HepG2 (cell line): ENCODE measurements around the gene ADGRL1. TPM values are rescaled to one million over a fixed set of nuclear protein-coding genes. Genes with fewer than 3 reads are reported as not detected.
"Not testable (repeated sequence)": the region's sequence is repeated elsewhere in the genome, so short reads cannot be mapped to it uniquely, and the experiment has no call there.

Source experiments
- ATAC-seq: fragments of 200-7000 bp; cut with Tn5 transposase; 3 replicates; pipeline ENCODE4 v1.9.1; 2020; ENCODE audit warnings: mild to moderate bottlenecking, moderate library complexity
- BruUV-seq: library from RNA; stranded (reverse); fragments of 400-500 nt; replicated peaks from 2 replicates; lab custom pipeline; 2021; lab: Mats Ljungman, UMichigan
- CTCF ChIA-PET: fragments of 300-600 bp; formaldehyde crosslinking; extraction: SDS; loops from one replicate; lab custom pipeline; 2021; ENCODE audit warnings: low total read pairs, inconsistent platforms, low intra/inter-chr PET ratio; lab: Yijun Ruan, JAX
- POLR2A ChIA-PET: fragments of 350-600 bp; sonication (Branson Sonifier 250); formaldehyde crosslinking; loops from one replicate; lab custom pipeline; 2020; ENCODE audit warnings: antibody characterized with exemption, inconsistent platforms; lab: Yijun Ruan, JAX
- DNase-seq: peaks from one replicate; pipeline ENCODE4 v3.0.0-alpha.2; 2015; ENCODE audit warnings: low spot score
- FAIRE-seq: peaks from 3 replicates; lab custom pipeline; 2011; peaks lifted over from hg19 to GRCh38; lab: Jason Lieb, UNC
- H2AFZ ChIP-seq: one replicate; pipeline ENCODE4 v1.6.1; 2011; ENCODE audit warnings: low read length, inconsistent platforms
- H3K27ac ChIP-seq: fragments of 300-600 bp; 3 replicates; pipeline ENCODE4 v1.8.0; 2011; ENCODE audit warnings: mixed run types, mild to moderate bottlenecking, mixed read lengths, low read length, inconsistent platforms; ENCODE audit not compliant: insufficient read depth; ENCODE audit errors: extremely low read length
- H3K27me3 ChIP-seq, 2 experiments: fragments of 200-600 bp in 1 of 2; 2 replicates in 1 of 2; 3 replicates in 1 of 2; pipeline versions ENCODE4 v1.6.0 to v1.8.0; 2011; ENCODE audit warnings: low read length in 2 of 2, mild to moderate bottlenecking in 2 of 2, moderate library complexity in 2 of 2, inconsistent platforms in 1 of 2; ENCODE audit not compliant: insufficient read depth in 2 of 2, control insufficient read depth in 1 of 2
- H3K36me3 ChIP-seq, 2 experiments: fragments of 200-600 bp in 1 of 2; replicated peaks in 1 of 2; 2 replicates in 1 of 2; 3 replicates in 1 of 2; pipeline versions ENCODE4 v1.5.1 to v1.8.0; 2011; ENCODE audit warnings: low read length in 2 of 2, inconsistent platforms in 1 of 2; ENCODE audit not compliant: insufficient read depth in 2 of 2, control insufficient read depth in 1 of 2
- H3K4me1 ChIP-seq: 2 replicates; pipeline ENCODE4 v1.5.1; 2012; ENCODE audit warnings: low read length, inconsistent platforms; ENCODE audit not compliant: insufficient read depth
- H3K4me2 ChIP-seq: 2 replicates; pipeline ENCODE4 v1.6.0; 2011; ENCODE audit warnings: low read depth, low read length, inconsistent platforms
- H3K4me3 ChIP-seq, 3 experiments: fragments of 200-600 bp in 1 of 3; sonication (generic), shearing (Covaris generic) in 1 of 3; replicated peaks in 1 of 3; 2 replicates each; pipeline ENCODE4 v1.5.1; 2011 to 2016; ENCODE audit warnings: low read length in 3 of 3, inconsistent platforms in 2 of 3, low read depth in 2 of 3, mild to moderate bottlenecking in 2 of 3, control low read depth in 1 of 3, mixed read lengths in 1 of 3; ENCODE audit not compliant: insufficient read depth in 1 of 3
- H3K79me2 ChIP-seq: one replicate; pipeline ENCODE4 v1.6.1; 2011; ENCODE audit warnings: low read length, inconsistent platforms; ENCODE audit not compliant: insufficient read depth
- H3K9ac ChIP-seq: 2 replicates; pipeline ENCODE4 v1.6.0; 2011; ENCODE audit warnings: mild to moderate bottlenecking, low read depth, low read length, inconsistent platforms; ENCODE audit not compliant: insufficient read depth
- H3K9me3 ChIP-seq: 2 replicates; pipeline ENCODE4 v1.5.1; 2012; ENCODE audit warnings: mild to moderate bottlenecking, low read length
- H4K20me1 ChIP-seq: 2 replicates; pipeline ENCODE4 v1.6.0; 2011; ENCODE audit warnings: inconsistent platforms, mild to moderate bottlenecking, low read length, moderate library complexity; ENCODE audit not compliant: insufficient read depth
- EZH2 ChIP-seq: conservative IDR thresholded peaks from 2 replicates; pipeline ENCODE4 v1.6.1; 2012; ENCODE audit warnings: mild to moderate bottlenecking, low read depth, low read length, moderate library complexity
- WGBS: methylation state at CpG from one replicate; pipeline ENCODE4 v1.1.6; 2017; ENCODE audit warnings: low lambda C conversion rate; 5-methylcytosine and 5-hydroxymethylcytosine counted together
- in situ Hi-C: cut with HindIII; loops from 2 replicates; pipeline ENCODE4 v1.10.0; 2017; ENCODE audit warnings: low pct_unique_long_range_greater_than_20kb; ENCODE audit not compliant: extremely low pct_ligation_motif_present
- intact Hi-C: fragments of 100-400 bp; cut with micrococcal nuclease; formaldehyde crosslinking; loops from one replicate; pipeline ENCODE4 v1.10.0; 2022; ENCODE audit not compliant: unreplicated experiment
- polyA plus RNA-seq, 8 experiments: library from polyadenylated mRNA; depleted of rRNA in 3 of 8; stranded (reverse) in 7 of 8; unstranded in 1 of 8; fragments of >200 nt; fragmentation: Illumina TruSeq in 4 of 8; extraction: Trizol in 4 of 8; gene quantifications; 2 replicates each; pipeline versions ENCODE4 v1.2.1 to v1.2.3, GENCODE V29; 2011 to 2016; ENCODE audit warnings: low read depth in 4 of 8, missing spikeins in 1 of 8, mixed read lengths in 1 of 8; ENCODE audit not compliant: insufficient read depth in 1 of 8
- total RNA-seq, 5 experiments: library from RNA; depleted of rRNA; stranded (reverse); fragments of >200 nt; fragmentation: Illumina TruSeq; extraction: Trizol; gene quantifications; 2 replicates each; pipeline ENCODE4 v1.2.3, GENCODE V29; 2016; ENCODE audit warnings: low read depth in 1 of 5

ADGRL1 gene
- total and polyA plus RNA-seq, 2 of the 13 experiments (the other 11 are each of a cell fraction or from before 2014, with no cell fraction given), result 0.49 to 1.7 TPM

- CTCF ChIA-PET, H3K4me1 ChIP-seq, DNase-seq, H4K20me1 ChIP-seq, H3K27ac ChIP-seq, ATAC-seq, H2AFZ ChIP-seq, in situ Hi-C loops, H3K79me2 ChIP-seq, H3K36me3 ChIP-seq, POLR2A ChIA-PET, intact Hi-C loops, BruUV-seq, H3K4me2 ChIP-seq, H3K9ac ChIP-seq, H3K9me3 ChIP-seq, FAIRE-seq: not testable (repeated sequence)
- H3K27me3 ChIP-seq, result peaks cover 2 to 14% of the 10 kb centered on the region in 2 experiments; a peak in 3 of 5 replicates
- peak overlapping the region in 1 of 3 experiments; percentile 78; a peak in 3 of 6 replicates for H3K4me3 ChIP-seq
- WGBS, result 0% methylated on average over 1 of the region's 67 CpGs
These were observed 339 bp upstream of the ADGRL1 start for GRCh38 chr19:14206308-14206707.

GRCh38 chr19:14204676-14205451 lies 1.1 kb downstream of the ADGRL1 start:
- H3K27ac ChIP-seq, CTCF ChIA-PET, H3K79me2 ChIP-seq, H3K36me3 ChIP-seq, H2AFZ ChIP-seq, DNase-seq, H3K9me3 ChIP-seq, BruUV-seq, H4K20me1 ChIP-seq, ATAC-seq, H3K9ac ChIP-seq, intact Hi-C loops, POLR2A ChIA-PET, FAIRE-seq, H3K4me1 ChIP-seq: not testable (repeated sequence)
- 44% methylated on average over 10 of the region's 28 CpGs for WGBS
- Histone ChIP-seq H3K4me3 (peak overlapping the region in 1 of 3 experiments; percentile 78; a peak in 2 of 6 replicates), H3K27me3 (peaks cover 2 to 14% of the 10 kb centered on the region in 2 experiments; a peak in 3 of 5 replicates), H3K4me2 (peak overlapping the region; percentile 36)
- in situ Hi-C loops, result loop anchor here (5.0 kb wide), 1 partner anchor 142 kb away; no protein-coding TSS in a partner anchor
- peak; percentile 2; the same call in 1 of the 2 replicates for TF ChIP-seq EZH2

GRCh38 chr19:14204219-14204618 lies 1.8 kb downstream of the ADGRL1 start:
- H3K4me1 ChIP-seq, H3K9ac ChIP-seq, H4K20me1 ChIP-seq, H2AFZ ChIP-seq, H3K36me3 ChIP-seq, intact Hi-C loops, H3K79me2 ChIP-seq, H3K27ac ChIP-seq, H3K4me2 ChIP-seq, BruUV-seq, H3K9me3 ChIP-seq, H3K4me3 ChIP-seq, FAIRE-seq, POLR2A ChIA-PET, DNase-seq, CTCF ChIA-PET, ATAC-seq: not testable (repeated sequence)
- WGBS, result 27% methylated on average over 7 of the region's 7 CpGs
- peaks cover 2 to 14% of the 10 kb centered on the region in 2 experiments; a peak in 3 of 5 replicates for H3K27me3 ChIP-seq
- in situ Hi-C loops, result loop anchor here (5.0 kb wide), 1 partner anchor 143 kb away; no protein-coding TSS in a partner anchor

DNA sequence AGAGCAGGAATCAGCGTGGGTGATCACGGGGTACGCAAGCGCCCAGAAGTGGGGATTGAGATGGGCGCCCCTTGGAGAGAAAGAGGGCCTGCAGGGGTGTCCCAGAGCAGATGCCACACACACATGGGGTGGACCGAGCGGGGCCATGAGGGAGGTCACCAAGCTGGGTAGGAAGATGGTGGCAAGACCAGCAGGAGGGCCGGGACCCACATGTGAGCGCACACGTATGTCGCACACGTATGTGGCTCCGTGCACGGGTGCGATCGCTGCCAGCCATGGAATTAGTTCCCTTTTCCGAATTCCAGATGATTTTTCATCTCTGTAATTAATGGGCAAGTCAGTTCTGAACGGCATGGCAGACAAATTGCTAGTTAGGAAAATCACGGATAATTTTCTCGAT lies 2.2 kb downstream of the ADGRL1 start:
- CTCF ChIA-PET, intact Hi-C loops, DNase-seq, H3K4me3 ChIP-seq, BruUV-seq, H3K9me3 ChIP-seq, ATAC-seq, H4K20me1 ChIP-seq, H3K79me2 ChIP-seq, FAIRE-seq, H2AFZ ChIP-seq, H3K4me1 ChIP-seq, H3K27ac ChIP-seq, H3K9ac ChIP-seq, POLR2A ChIA-PET, H3K4me2 ChIP-seq, H3K36me3 ChIP-seq: not testable (repeated sequence)
- in situ Hi-C loops, result loop anchor here (5.0 kb wide), 1 partner anchor 144 kb away; no protein-coding TSS in a partner anchor
- peaks cover 2 to 13% of the 10 kb centered on the region in 2 experiments; a peak in 3 of 5 replicates for H3K27me3 ChIP-seq
- WGBS, result 65% methylated on average over 16 of the region's 20 CpGs
